ENCODE data around the gene EPB41L4A. TPM values are rescaled to one million over a fixed set of nuclear protein-coding genes. Genes with fewer than 3 reads are reported as not detected.

EPB41L4A gene
- total RNA-seq, 2 experiments from 2014 or later, result 2.3 to 3.3 TPM

DNA sequence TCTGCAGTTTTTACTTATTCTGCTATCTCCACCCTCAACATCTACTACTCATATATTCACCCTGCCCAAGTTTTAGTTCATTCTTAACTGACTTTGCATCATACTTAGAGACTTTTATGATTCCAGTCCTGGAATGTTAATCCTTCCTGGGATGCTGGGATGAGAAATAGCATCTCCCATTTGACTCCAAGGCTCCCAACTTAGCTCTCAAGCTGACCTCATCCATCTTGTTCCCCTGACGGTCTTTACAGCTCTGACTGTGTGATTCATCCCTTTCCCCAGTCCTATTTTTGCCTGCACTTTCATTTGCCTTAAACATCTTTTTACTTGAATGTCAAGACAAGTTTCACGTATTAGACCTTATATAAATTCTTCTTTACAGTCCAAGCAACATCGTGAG is 297.8 kb downstream of the EPB41L4A start:
- Mint-ChIP-seq H3K9me3 (no peaks in the 10 kb centered on the region), H3K27ac (no peak overlapping the region), H3K4me1 (no peaks in the 10 kb centered on the region), H3K4me3 (no peak overlapping the region), H3K36me3 (ENCODE audit: low read depth) (no peaks in the 10 kb centered on the region), H3K27me3 (peaks cover 14% of the 10 kb centered on the region)
- ChIA-PET POLR2A (no interaction called here), CTCF (no interaction called here)
- no peak for DNase-seq

DNA sequence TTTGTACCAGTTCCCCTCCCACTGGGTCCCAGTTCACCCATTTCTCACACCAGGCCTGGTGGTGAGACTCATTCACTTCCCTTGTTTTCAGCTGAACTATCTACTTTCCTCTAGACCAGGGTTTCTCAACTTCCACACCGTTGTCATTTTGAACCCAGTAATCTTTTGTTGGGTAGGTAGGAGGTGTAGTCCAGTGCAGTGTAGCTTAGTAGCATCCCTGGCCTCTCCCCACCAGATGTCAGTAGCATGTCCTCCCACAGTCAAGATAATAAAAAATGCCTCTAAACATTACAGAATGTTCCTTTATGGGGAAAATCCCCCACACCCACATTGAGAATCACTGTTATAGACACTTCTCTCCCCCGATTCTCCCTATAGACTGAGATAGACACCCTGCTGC is 299.1 kb downstream of the EPB41L4A start:
- Mint-ChIP-seq H3K9me3 (no peaks in the 10 kb centered on the region), H3K36me3 (ENCODE audit: low read depth) (no peaks in the 10 kb centered on the region), H3K27me3 (peaks cover 17% of the 10 kb centered on the region), H3K27ac (no peak overlapping the region), H3K4me1 (no peaks in the 10 kb centered on the region), H3K4me3 (no peak overlapping the region)
- no peak for DNase-seq
- CTCF ChIA-PET, result no interaction called here
- POLR2A ChIA-PET, result no interaction called here

DNA sequence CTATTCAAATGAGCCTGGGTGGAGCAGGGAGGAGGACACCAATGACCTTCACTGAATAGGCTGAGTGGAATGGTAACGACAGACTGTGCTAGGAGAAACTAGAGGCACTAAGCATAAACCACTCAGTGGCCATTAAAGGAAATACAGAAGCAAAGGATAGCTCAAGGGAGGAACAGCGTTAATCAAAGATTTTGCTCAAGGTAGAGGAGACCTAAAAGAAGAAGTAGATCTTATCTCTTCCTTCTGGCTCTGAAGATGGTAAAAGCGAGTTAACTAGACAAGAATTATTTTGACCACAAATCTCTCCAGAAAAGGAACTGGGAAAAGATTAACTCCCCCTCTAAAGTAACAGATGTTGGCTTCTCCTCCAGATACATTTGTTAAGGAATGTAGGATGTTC is 299.6 kb downstream of the EPB41L4A start:
- ChIA-PET CTCF (no interaction called here), POLR2A (no interaction called here)

DNA sequence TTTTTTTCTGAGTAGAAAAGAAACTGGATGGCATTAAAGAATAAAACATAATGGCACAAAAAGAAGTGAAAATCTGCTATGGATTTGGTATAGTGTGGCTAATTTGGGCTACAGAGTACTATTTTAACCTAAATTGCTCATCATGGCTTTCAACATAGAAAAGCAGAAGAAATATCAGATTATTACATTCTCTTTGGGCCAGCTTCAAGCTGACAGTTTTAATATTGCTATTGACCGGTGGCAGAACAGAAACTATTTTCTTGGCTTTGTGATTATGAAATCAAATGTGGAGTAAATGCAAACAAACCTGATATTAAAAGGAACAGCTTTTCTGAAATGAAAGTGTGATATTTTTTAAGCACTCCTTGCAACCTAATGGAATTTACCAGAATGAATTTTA is 301.5 kb downstream of the EPB41L4A start:
- Mint-ChIP-seq H3K36me3 (ENCODE audit: low read depth) (no peaks in the 10 kb centered on the region), H3K4me1 (no peaks in the 10 kb centered on the region), H3K9me3 (no peaks in the 10 kb centered on the region), H3K27ac (no peak overlapping the region), H3K27me3 (peaks cover 10% of the 10 kb centered on the region), H3K4me3 (no peak overlapping the region)
- CTCF ChIA-PET, result no interaction called here
- POLR2A ChIA-PET, result no interaction called here
- DNase-seq, result no peak

More for the DNA sequence above, 299.6 kb downstream of the EPB41L4A start:
- no peak overlapping the region for H3K27ac Mint-ChIP-seq
- no peak for DNase-seq
- H3K36me3 Mint-ChIP-seq (ENCODE audit: low read depth), result no peaks in the 10 kb centered on the region
- no peaks in the 10 kb centered on the region for H3K4me1 Mint-ChIP-seq
- no peaks in the 10 kb centered on the region for H3K9me3 Mint-ChIP-seq
- H3K27me3 Mint-ChIP-seq, result peaks cover 13% of the 10 kb centered on the region
- no peak overlapping the region for H3K4me3 Mint-ChIP-seq

DNA sequence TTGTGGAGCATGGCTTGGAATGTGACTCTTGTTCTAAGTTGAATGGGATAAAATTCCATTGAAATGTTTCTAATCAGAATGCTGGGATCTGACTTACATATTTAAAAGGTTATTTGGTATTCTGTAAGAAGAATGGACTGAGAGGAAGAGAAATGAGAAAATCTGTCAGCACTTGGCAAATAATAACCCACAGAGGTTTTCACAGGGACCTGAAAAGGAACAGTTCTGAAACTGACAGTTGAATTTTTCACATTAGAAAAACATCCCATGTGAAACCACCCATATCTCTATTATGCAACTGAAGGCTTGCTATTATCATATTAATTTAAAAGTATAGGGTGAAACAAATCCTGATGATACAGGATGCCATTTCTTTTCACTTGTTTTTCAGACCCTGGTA is 302.7 kb downstream of the EPB41L4A start:
- no peak for DNase-seq
- Mint-ChIP-seq H3K9me3 (no peaks in the 10 kb centered on the region), H3K4me1 (no peaks in the 10 kb centered on the region), H3K27me3 (peaks cover 9% of the 10 kb centered on the region), H3K4me3 (no peak overlapping the region), H3K27ac (no peak overlapping the region), H3K36me3 (ENCODE audit: low read depth) (no peaks in the 10 kb centered on the region)
- POLR2A ChIA-PET, result no interaction called here
- CTCF ChIA-PET, result no interaction called here

DNA sequence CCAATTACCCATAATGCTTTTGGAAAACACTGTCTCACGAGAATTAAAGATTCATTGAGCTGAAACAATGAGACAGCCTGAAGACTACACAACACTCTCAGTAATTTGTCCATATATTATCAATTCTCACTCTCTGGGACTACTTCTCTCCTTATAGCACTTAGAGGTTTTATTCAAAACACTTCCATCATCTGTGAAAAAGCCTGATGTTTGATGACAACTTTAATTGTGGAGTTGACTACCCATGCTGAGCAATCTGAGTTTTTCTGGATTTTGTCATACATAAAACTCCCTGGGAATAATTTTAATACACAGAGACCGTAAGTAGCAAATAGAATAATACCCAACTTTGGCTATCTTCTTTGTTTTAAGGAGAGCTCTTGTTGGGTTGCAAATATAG is 305.5 kb downstream of the EPB41L4A start:
- no peak overlapping the region for H3K27ac Mint-ChIP-seq
- no peaks in the 10 kb centered on the region for H3K9me3 Mint-ChIP-seq
- no peak overlapping the region for H3K4me3 Mint-ChIP-seq
- no peak for DNase-seq
- H3K4me1 Mint-ChIP-seq, result no peaks in the 10 kb centered on the region
- ChIA-PET CTCF (interaction anchor here (0.7 kb wide), 1 partner anchor 1497 kb away, joined by 3 read pairs; no protein-coding TSS in a partner anchor), POLR2A (no interaction called here)
- H3K27me3 Mint-ChIP-seq, result peaks cover 7% of the 10 kb centered on the region
- H3K36me3 Mint-ChIP-seq (ENCODE audit: low read depth), result no peaks in the 10 kb centered on the region

Measured in activated CD4-positive, alpha-beta memory T cell treated with anti-CD3 and anti-CD28 coated beads, Interleukin-2, amount 10 ng/mL, durations not matched to agents 7 days and 5 days (primary cell).